NCI-H345 treated with DMSO at 0.1 percent for 48 hours (cell line): ENCODE results near the gene LRRC30.

Source experiments
- DNase-seq: peaks from one replicate; lab custom pipeline; 2025; ENCODE audit not compliant: unreplicated experiment; lab: John Stamatoyannopoulos, UW

Gene LRRC30

DNA sequence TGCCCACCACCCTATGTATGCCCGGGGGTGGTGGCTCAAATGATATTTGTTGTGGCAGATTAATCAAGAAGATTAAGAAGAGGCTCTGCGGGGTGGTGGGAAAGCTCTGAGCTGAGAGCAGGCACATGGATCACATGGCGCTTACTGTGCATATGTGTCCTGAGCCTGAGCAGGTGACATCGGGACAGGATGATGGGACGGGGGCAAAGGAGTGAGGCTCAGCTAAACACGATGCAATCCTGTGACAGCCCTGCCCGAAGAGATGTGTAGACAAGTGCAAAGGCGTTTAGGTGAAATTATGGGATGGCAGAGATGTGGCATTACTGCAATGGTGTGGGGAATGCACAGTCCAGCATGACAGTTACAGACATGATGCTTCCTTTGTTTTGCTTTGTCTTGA, 6.0 kb downstream of the LRRC30 start:
- DNase-seq = no peak

DNA sequence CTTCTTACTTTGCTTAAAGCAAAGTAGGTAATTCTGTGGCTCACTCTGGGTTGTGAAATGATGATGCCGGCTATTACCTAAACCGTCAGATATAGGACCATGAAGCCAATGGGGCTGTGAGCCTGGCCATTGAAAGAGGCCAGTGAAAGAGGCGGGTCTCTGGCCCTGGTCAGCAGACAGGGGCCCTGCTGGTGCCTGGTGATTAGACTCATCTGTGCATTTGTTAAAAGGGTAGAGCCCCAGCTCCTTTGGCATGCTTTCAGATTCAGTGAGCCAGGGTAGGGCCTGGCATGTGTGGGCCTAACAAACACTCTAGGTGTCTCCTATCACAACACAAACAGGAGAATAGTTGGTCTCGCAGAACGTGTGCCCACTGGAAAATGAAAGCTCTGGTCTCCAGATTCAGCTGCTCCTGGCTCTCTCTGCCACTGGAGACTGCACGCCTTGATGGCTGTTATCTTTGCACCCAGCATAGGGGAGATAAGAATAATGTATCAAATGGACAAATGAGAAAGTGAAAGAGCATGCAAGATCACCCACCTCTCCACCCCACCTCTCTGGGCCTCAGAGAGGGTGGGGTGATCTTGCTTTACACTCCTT, 6.9 kb downstream of the LRRC30 start:
- no peak for DNase-seq

DNA sequence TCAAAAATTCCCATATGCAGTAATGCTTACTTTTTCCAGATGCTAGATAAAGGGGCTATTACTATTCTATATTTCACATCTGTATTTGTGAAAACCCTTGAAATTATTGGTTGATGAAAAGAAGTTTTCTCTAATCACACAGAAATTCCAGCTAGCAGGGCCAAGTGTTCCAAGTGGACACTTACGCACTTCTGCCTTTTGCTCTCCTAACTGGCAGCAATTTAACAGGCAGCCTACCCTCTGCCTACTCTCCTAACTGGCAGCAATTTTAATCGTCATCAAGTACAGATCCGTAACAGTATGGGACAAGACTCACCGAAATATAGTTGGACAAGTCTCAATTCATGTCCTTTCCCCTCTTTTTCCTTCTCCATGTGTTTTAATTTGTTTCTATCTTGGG, 12.0 kb downstream of the LRRC30 start:
- no peak for DNase-seq

DNA sequence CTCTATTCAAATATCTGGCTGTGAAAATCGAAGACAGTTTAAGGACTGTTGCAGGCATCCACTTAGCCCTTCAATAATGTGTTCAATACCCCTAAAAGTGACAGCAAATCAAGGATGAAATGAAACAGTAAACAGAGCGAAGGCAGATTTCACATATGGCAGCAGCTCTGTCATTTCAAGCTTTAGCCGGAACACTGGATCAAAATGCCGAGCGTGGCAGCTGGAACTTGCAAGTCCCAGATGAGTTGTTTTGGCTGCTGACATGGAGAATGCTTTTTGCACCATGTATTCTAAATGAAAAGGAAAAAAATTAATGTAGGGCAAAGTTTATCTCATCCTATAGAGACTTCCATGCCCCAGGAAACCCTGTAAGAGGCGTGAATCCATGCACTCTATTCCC, 18.0 kb downstream of the LRRC30 start:
- DNase-seq = no peak

DNA sequence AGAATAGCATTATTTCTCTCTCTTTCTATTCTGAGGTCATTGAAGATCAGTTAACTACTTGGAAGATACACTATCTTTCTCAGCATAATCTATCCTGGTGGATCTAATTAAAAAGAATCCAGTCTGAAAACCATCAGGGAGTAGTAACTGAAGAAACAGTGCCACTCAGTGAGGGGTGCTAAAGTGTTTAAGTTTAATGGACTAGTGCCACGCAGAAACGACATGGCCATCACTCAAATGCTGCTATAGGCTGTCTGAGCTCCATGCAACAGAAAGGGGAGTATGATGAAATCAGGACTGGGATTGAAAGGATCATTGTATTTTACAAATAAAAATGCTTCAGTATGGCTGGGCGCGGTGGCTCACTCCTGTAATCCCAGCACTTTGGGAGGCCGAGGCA, 23.3 kb downstream of the LRRC30 start:
- no peak for DNase-seq

DNA sequence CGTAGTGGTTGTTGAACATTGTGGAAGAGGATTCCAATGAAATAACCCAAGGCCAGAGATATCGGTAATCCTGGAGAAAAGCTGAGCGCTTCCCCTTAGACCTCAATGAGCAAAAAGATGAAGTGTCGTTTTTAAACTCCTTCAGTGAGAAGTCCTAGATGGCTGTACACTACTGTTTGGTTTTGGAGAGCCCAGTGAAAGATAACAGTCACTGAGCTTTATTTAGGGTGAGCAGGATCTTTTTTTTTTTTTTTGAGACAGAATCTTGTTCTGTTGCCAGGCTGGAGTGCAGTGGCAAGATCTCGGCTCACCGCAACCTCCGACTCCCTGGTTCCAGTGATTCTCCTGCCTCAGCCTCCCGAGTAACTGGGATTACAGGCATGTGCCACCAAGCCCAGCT, 24.2 kb downstream of the LRRC30 start:
- no peak for DNase-seq

DNA sequence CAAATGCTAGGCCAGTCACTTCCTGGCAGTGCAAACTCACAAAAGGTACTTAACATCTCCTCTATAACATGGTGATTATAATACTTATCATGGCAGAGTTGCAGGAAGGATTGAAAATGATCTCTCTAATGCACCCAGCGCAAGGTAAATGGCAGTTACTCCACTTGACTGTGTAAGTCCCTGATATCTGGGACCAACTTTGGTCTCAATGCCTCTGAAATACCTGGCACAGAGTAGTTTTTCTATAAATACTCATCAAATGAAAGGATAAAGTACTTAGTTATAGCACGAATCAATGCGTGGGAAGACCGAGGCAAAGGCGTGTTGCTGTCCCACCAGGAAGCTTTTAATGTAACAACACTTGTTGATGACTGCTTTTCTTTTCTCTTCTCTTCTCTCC, 24.8 kb downstream of the LRRC30 start:
- DNase-seq = no peak

DNA sequence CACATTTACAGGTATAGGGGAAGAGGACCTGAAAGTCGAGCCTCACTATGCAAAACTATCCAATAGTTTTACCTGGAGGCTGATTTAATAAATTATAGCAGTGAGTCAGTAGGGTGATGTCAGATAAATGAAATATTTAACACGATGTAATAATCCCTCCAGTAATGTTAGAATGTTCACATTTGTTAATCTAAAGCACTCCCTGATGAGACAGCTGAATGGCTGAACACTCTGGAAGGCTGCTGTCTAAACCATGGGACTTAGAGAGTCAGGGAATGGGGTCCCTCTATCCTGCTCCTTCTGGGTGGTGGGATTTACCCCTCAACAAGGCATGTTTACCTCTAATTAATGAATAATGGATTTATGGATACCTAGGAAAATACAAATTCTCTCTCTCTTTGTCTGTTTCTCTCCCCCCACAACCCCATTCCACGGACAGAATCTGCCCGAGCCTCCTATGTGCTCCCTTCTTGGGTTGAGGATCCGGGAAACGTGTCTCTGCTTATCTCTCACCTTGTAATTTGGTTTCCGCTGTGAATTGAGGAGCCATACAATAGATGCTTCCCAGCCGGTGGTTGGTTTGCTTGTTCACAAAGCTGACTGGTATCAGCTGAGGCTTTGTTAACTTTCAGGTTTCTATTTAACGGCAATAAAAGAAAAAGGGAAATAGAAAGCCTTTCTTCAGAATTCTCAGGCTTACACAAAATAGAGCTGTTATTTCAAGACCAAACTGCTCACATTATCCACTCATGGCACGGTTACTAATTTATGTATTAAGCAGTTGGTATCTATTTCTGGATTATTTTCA, 25.9 kb downstream of the LRRC30 start:
- no peak for DNase-seq

DNA sequence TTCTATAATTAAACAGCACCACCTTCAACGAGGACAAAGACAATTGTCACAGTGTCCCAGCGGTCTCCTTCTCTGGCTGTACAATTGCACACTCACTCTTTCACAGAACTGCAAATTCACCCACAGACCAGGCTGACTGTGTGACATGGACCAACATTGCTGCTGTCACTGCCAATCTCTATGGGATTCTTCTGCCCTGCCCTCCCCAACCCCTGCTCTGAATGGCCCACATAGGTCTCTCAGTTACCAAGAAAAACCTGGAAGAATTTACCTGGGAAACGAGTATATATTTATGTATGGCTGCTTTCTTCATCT, 26.5 kb downstream of the LRRC30 start:
- no peak for DNase-seq

DNA sequence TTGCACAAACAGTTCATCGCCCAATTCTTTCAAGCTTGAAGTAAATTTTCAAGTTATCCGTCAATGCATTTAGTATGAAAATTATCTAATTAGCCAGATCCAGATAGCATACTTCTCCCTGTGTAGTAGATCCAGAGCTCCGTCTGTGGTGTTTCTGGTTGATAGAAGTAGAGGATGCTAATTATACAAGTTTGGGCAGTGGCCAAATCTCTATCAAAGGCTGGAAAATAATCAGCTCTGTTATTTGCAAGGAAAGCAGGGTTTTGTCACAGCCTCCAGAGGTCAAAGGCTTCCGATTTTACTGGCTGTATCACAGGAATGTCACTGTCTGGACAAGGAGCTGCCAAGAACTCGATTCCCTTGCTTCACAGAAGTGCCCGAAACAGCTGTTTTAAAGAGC, 28.6 kb downstream of the LRRC30 start:
- no peak for DNase-seq

DNA sequence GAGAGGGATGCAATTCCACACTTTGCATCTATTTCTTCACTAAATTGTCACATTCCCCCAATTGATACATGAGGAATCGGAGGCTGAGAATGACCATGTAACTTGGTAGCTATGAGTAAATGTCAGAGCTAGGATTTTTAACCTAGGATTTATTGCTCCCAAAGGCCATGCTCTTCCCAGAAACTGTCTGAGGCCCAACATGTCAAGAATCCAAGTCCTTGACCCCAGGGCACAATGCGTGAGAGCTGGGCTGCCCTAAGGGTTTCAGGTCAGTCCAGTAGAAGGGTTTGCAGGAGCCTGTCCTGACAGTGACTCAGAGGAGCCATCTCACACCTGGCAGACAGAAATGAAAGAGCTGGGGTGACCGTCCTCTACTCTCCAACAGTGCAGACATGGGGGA, 30.3 kb downstream of the LRRC30 start:
- no peak for DNase-seq

DNA sequence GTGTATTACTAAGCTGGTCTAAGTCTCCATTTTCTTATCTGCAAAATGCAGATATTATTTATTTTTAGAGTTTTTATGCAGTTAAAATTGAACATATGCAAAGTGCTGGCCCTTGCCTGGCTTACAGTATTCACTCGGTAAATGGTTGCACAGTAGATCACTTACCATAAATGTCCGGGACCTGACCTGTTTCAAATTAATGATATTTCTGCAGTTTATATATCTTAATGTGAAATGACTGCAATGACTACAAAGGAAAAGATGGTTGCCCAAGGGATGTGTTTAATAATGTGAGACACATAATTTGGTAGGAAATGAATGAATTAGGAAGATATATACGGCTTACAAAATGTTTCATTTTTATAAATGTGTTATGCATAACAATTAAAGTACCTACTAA, 37.1 kb downstream of the LRRC30 start:
- DNase-seq = no peak

DNA sequence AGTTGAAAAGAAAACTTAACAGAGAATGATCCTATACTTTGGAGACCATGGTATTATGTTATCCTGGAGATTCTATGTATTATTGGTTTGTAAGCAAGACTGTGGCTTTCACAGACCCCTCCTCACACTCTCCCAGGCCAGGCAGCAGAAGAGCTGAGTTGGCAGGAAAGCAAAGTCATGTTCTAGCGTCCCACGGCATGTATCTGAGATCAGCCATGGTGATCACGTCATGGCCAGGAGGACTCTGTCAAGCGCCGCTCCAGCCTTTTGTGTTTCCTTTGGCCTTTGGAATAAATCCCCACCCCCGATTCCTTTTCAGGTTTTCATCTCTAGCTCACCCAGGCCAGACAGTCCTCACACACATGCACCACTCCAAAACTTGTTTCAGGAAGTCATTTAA, 39.1 kb downstream of the LRRC30 start:
- DNase-seq = no peak

DNA sequence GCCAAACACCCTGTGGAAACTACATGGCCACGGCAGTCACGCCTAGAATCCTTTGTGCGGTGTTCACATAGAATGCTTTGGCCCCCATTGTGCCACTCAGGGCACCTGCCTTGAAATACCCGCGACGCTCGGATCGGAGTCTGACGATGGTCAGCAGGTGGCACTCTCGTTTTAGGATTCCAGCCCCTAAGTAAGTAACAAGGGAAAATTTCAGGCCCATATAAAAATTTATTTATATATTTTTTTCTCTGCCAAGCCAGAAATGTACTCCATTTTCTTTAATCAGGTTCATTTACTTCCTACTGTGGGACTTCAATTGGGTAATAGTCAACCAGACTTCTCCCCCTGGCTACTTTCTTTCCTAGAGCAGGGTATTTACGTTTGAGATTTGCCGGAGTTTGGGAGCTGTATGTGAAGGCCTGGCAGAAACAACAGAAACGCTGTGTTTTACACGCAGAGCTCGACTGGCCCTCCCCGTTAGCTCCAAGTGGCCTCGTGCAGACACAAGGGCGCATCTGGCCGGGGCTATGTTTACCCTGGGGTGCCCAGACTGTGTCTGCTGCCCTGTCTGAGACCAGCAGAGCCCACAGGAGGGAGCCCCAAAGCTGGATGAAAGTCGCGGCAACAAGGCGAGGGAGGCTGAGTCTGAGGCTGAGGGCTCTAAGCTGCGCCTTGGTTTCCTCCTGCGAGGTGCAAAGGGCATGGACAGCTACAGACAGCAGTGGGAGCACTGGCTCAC, 41.6 kb downstream of the LRRC30 start:
- DNase-seq = peak; percentile 51

DNA sequence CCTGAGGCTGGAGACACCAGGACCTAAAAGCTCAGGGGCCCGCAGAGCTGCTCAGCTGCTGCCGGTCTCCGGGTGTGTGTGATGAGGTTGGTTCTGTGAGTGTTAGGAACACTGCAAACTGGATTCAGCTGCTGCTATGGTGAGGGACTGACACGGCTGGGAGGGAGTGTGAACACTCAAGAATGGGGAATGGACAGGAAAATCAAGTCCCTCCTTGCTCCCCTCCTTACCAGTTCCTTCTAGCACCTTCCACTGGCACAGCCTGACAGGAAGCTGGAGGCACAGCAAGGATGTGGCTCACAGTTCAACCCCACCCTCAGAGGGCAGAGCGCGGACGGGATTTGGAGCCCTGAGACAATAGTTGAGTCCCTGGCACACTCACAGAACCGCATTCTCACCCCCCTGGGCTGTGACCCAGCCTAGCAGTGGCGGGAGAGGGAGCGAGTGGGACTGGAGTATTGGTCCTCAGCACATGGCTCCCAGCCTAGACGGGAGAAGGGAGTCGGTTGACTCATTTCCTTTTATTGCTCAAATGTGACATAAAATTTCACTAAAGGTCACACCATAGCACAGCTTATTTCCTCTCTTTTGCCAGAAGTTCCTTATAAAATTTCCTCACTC, 42.5 kb downstream of the LRRC30 start:
- DNase-seq = no peak

DNA sequence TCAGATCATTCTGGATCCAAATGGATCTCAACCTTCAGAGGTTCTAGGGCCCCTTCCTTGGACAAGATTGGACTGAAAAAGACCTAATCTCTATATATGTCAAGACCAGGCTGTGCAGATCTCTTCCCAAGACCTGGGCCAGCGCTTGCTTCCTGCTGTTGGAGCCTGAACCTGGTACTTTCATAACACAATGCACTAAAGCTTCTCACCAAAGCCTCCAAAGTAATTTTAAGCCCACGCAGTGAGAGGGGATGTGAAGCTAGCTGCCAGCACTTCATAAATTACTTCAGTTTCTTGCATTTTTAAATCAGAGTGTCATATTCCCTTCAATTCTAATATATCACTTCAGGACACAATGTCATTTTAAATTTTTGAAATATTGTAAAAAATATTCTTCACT, 50.7 kb downstream of the LRRC30 start:
- DNase-seq = no peak
